Testis (tissue), 3 donors: ENCODE measurements around the gene ZFP69. TPM values are rescaled to one million over a fixed set of nuclear protein-coding genes. Genes with fewer than 3 reads are reported as not detected.
A peak's percentile ranks its signal among the peaks of the same experiment; 100 is the strongest.
"Not testable (repeated sequence)": the region's sequence is repeated elsewhere in the genome, so short reads cannot be mapped to it uniquely, and the experiment has no call there.

ENCODE experiments used
- DNase-seq: peaks from one replicate; pipeline ENCODE4 v3.0.0-alpha.2; 2019
- H3K27ac ChIP-seq, 2 donors: fragments of 200-600 bp; sonication (generic); one replicate each; pipeline ENCODE4 v1.5.1; 2019
- H3K27me3 ChIP-seq: fragments of 200-600 bp; sonication (generic); one replicate; pipeline ENCODE4 v1.5.1; 2019
- H3K36me3 ChIP-seq: fragments of 200-600 bp; sonication (generic); one replicate; pipeline ENCODE4 v1.5.1; 2017; ENCODE audit warnings: low read depth; ENCODE audit errors: missing control alignments
- H3K4me1 ChIP-seq: fragments of 200-600 bp; sonication (generic); one replicate; pipeline ENCODE4 v1.5.1; 2019
- H3K4me3 ChIP-seq, 2 donors: fragments of 200-600 bp; sonication (generic); one replicate each; pipeline ENCODE4 v1.5.1; 2017 to 2019
- H3K9me3 ChIP-seq: fragments of 200-600 bp; sonication (generic); one replicate; pipeline ENCODE4 v1.5.1; 2017
- POLR2A ChIP-seq: fragments of 450-650 bp; IDR thresholded peaks from one replicate; pipeline ENCODE4 v1.6.1; 2017; ENCODE audit warnings: antibody characterized with exemption, mild to moderate bottlenecking, moderate library complexity
- WGBS, 2 donors: methylation state at CpG; one replicate each; pipeline ENCODE4 v1.1.5; 2018; 5-methylcytosine and 5-hydroxymethylcytosine counted together
- intact Hi-C: fragments of 100-400 bp; cut with DNase I; formaldehyde crosslinking; loops from one replicate; pipeline ENCODE4 v1.15.1; 2023; ENCODE audit warnings: low total_unique reads
- polyA plus RNA-seq: library from polyadenylated mRNA; stranded (reverse); fragments of 350-450 nt; fragmentation: Illumina TruSeq; extraction: RNeasy Lipid Tissue Mini Kit (QIAGEN cat#74804); gene quantifications from one replicate; pipeline ENCODE4 v1.2.3, GENCODE V29; 2014; ENCODE audit warnings: low read depth, low replicate concordance; ENCODE audit not compliant: insufficient read depth
- total RNA-seq, 2 donors: library from RNA; depleted of rRNA; stranded (reverse); fragments of >200 nt; gene quantifications; one replicate each; pipeline ENCODE4 v1.2.3, GENCODE V29; 2016
- TF ChIP-seq, protein P1 (sequence below), 3 experiments: fragments of 450-650 bp in 2 of 3; fragments of 200-600 bp in 1 of 3; sonication (generic) in 1 of 3; IDR thresholded peaks; one replicate each; pipeline ENCODE4 v1.5.1; 2016 to 2019; ENCODE audit warnings: antibody characterized with exemption in 3 of 3, mild to moderate bottlenecking in 2 of 3, moderate library complexity in 1 of 3

Gene ZFP69
- total and polyA plus RNA-seq, 3 donors from 2014 or later: 5.4 to 9.3 (median 6.7) TPM

DNA sequence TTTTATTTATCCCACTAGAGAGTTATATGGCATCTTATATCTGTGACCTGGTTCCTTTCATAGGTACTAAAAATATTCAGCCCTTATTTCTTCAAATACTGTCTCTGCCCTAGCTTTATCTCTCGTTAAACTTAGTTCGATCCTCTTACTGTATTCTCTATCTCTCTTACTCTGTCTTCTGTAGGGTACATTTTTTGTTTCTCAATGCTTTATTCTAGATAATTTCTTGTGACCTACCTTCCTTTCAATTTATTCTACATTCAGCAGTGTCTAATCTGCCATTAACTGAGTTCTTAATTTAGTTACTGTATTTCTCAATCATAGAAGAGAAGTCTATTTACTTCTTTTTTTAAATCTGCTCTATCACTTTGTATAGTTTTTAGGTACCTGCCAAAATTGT, 1.8 kb upstream of the ZFP69 start:
- Histone ChIP-seq H3K4me3 (no peak overlapping the region), H3K9me3 (no peaks in the 10 kb centered on the region), H3K27me3 (no peaks in the 10 kb centered on the region), H3K4me1 (no peaks in the 10 kb centered on the region), H3K27ac (no peak overlapping the region), H3K36me3 (no peaks in the 10 kb centered on the region)
- intact Hi-C loops: no loop called here
- DNase-seq: no peak
- 93 to 96% methylated on average over 2 of the region's 2 CpGs for WGBS, 2 donors
- no peak for TF ChIP-seq POLR2A
- TF ChIP-seq, protein P1, sequence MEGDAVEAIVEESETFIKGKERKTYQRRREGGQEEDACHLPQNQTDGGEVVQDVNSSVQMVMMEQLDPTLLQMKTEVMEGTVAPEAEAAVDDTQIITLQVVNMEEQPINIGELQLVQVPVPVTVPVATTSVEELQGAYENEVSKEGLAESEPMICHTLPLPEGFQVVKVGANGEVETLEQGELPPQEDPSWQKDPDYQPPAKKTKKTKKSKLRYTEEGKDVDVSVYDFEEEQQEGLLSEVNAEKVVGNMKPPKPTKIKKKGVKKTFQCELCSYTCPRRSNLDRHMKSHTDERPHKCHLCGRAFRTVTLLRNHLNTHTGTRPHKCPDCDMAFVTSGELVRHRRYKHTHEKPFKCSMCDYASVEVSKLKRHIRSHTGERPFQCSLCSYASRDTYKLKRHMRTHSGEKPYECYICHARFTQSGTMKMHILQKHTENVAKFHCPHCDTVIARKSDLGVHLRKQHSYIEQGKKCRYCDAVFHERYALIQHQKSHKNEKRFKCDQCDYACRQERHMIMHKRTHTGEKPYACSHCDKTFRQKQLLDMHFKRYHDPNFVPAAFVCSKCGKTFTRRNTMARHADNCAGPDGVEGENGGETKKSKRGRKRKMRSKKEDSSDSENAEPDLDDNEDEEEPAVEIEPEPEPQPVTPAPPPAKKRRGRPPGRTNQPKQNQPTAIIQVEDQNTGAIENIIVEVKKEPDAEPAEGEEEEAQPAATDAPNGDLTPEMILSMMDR (IDR thresholded peaks at IDR 0.05): no peak

DNA sequence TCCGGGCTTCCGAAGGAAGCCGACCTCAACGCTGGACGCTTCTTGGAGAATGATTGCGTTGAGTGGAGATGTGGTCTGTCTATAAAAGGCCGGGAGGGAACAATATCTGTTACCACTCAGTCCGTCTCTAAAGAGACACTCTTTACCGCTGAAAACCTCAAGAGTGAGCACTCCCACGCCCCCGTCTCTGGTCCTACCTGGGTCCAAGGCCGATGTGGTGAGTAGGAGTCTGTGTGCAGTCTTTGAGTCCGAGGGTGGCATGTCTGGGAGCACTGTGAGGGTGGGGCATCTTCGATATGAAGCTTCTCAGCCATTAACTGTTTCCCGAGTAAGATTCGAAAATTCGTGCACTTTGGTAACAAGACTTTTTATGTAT, 576 bp downstream of the ZFP69 start:
- intact Hi-C loops: no loop called here
- TF ChIP-seq POLR2A: no peak
- TF ChIP-seq, protein P1 (IDR thresholded peaks at IDR 0.05): no peak
- H3K27me3 ChIP-seq: no peaks in the 10 kb centered on the region
- no peaks in the 10 kb centered on the region for H3K4me1 ChIP-seq
- H3K4me3 ChIP-seq: peak overlapping the region; percentile 77 to 82
- no peaks in the 10 kb centered on the region for H3K36me3 ChIP-seq
- no peaks in the 10 kb centered on the region for H3K9me3 ChIP-seq
- DNase-seq: peak; percentile 47
- 1 to 2% methylated on average over 10 to 17 of the region's 17 CpGs for WGBS, 2 donors
- peak overlapping the region; percentile 65 to 72 for H3K27ac ChIP-seq

DNA sequence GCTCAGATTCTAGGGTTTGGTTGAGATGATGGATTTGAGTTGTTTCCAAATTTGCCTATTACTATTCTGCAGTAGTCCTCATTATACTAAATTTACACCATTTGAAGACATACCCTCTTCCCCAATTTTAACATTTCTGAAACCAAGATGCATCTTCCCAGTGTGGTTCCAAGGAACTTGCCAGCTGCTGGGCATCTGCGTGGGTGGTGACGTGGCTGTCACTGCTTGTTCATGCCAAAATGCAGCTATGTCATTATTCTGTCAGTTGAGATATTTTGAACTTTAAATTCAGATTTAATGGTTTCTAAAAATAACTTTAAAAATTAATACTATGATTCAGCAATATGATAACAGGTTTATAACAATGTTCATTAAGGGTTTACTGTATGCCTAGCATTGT, 1.2 kb downstream of the ZFP69 start:
- Histone ChIP-seq H3K4me3 (peak overlapping the region in 1 of 2 donors; percentile 82), H3K4me1 (no peaks in the 10 kb centered on the region), H3K27ac (no peak overlapping the region), H3K27me3 (no peaks in the 10 kb centered on the region), H3K36me3 (no peaks in the 10 kb centered on the region), H3K9me3 (no peaks in the 10 kb centered on the region)
- intact Hi-C loops: no loop called here
- WGBS, 2 donors: 26 to 66% methylated on average over 2 of the region's 2 CpGs
- DNase-seq: no peak
- TF ChIP-seq, protein P1 (IDR thresholded peaks at IDR 0.05): no peak
- no peak for TF ChIP-seq POLR2A

DNA sequence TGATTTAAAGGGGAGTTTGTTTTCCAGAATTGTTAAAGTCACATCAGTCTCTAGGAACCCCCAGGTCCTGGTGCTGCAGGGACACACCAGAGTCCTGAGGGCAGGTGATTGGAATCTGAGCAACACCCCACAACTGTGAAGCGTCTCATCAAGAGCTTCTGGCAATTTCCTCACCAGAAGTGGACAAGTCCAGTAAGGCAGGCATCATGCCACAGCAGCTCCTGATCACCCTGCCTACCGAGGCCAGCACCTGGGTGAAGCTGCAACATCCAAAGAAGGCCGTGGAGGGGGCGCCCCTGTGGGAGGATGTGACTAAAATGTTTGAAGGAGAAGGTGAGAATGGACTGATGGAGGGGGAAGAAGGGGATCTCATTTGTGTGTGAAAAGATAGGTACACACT, 2.1 kb downstream of the ZFP69 start:
- no peak overlapping the region for H3K4me3 ChIP-seq
- WGBS, 2 donors: 84 to 89% methylated on average over 4 of the region's 4 CpGs
- no peak overlapping the region for H3K27ac ChIP-seq
- no peak for DNase-seq
- no peaks in the 10 kb centered on the region for H3K36me3 ChIP-seq
- no peak for TF ChIP-seq POLR2A
- TF ChIP-seq, protein P1 (IDR thresholded peaks at IDR 0.05): no peak
- intact Hi-C loops: no loop called here
- no peaks in the 10 kb centered on the region for H3K4me1 ChIP-seq
- no peaks in the 10 kb centered on the region for H3K27me3 ChIP-seq
- H3K9me3 ChIP-seq: no peaks in the 10 kb centered on the region

DNA sequence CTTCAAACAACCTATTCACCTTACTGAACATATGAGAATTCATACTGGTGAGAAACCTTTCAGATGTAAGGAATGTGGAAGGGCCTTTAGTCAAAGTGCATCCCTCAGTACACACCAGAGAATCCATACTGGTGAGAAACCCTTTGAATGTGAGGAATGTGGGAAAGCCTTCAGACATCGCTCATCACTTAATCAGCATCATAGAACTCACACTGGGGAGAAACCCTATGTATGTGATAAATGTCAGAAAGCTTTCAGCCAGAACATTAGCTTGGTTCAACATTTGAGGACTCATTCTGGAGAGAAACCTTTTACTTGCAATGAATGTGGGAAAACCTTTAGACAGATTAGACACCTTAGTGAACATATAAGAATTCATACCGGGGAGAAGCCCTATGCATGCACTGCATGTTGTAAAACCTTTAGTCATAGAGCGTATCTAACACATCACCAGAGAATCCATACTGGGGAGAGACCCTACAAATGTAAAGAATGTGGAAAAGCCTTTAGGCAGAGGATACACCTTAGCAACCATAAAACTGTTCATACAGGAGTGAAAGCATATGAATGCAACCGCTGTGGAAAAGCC, 18.3 kb downstream of the ZFP69 start:
- Histone ChIP-seq H3K9me3 (no peaks in the 10 kb centered on the region), H3K4me3 (no peak overlapping the region), H3K4me1 (no peaks in the 10 kb centered on the region), H3K36me3 (no peaks in the 10 kb centered on the region), H3K27me3 (no peaks in the 10 kb centered on the region), H3K27ac (no peak overlapping the region)
- no peak for DNase-seq
- 94 to 97% methylated on average over 4 of the region's 4 CpGs for WGBS, 2 donors
- TF ChIP-seq, protein P1 (IDR thresholded peaks at IDR 0.05): no peak
- no peak for TF ChIP-seq POLR2A
- intact Hi-C loops: no loop called here

DNA sequence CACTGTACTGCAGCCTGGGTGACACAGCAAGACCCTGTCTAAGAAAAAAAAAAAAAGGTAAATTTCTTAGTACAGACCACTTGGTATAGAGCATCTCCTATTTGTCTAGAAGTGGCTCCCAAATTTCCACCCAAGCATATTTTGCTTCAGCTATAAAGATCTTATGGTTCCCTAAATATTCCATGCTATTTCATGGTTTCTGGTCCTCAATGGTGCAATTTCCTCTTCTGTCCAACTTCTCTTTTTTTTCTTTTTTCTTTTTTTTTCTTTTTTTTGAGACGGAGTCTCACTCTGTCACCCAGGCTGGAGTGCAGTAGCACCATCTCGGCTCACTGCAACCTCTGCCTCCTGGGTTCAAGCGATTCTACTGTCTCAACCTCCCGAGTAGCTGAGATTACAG, 25.6 kb downstream of the ZFP69 start:
- WGBS, 2 donors: 88 to 98% methylated on average over 4 of the region's 4 CpGs
- H3K4me3 ChIP-seq, H3K9me3 ChIP-seq, DNase-seq, H3K4me1 ChIP-seq, H3K27ac ChIP-seq, intact Hi-C loops, H3K27me3 ChIP-seq, H3K36me3 ChIP-seq: not testable (repeated sequence)
